K562 (cell line): ENCODE results near the gene SAMD10. TPM values are rescaled to one million over a fixed set of nuclear protein-coding genes. Genes with fewer than 3 reads are reported as not detected.

ENCODE experiments used
- ATF7 ChIP-seq: fragments of 450-650 bp; IDR thresholded peaks from 2 replicates; pipeline ENCODE4 v1.7.1; 2014; ENCODE audit warnings: mild to moderate bottlenecking, moderate library complexity
- BACH1 ChIP-seq: fragments of 200-800 bp; sonication (Bioruptor generic); IDR thresholded peaks from 2 replicates; pipeline ENCODE4 v1.6.1; 2016; ENCODE audit warnings: missing genetic modification characterization, missing compliant biosample characterization
- BRF2 ChIP-seq: IDR thresholded peaks from 3 replicates; pipeline ENCODE4 v1.6.1; 2011; ENCODE audit warnings: borderline replicate concordance, mild to moderate bottlenecking; ENCODE audit not compliant: insufficient read length, insufficient read depth
- EGR1 ChIP-seq: fragments of 450-650 bp; conservative IDR thresholded peaks from 2 replicates; pipeline ENCODE4 v1.6.1; 2017; ENCODE audit warnings: mild to moderate bottlenecking
- HES1 ChIP-seq: fragments of 450-650 bp; IDR thresholded peaks from 2 replicates; pipeline ENCODE4 v1.6.1; 2016; ENCODE audit warnings: low read depth, mild to moderate bottlenecking, moderate library complexity
- ILF3 ChIP-seq: fragments of 450-650 bp; IDR thresholded peaks from 2 replicates; pipeline ENCODE4 v1.6.1; 2018; ENCODE audit warnings: antibody characterized with exemption, mild to moderate bottlenecking, moderate library complexity, borderline replicate concordance
- KHSRP ChIP-seq: fragments of 450-650 bp; IDR thresholded peaks from 2 replicates; pipeline ENCODE4 v1.6.1; 2017
- PHB ChIP-seq: fragments of 250-450 bp; sonication (Bioruptor Pico); IDR thresholded peaks from 2 replicates; pipeline ENCODE4 v1.5.0; 2021
- RBBP5 ChIP-seq: fragments of 200-600 bp; sonication (generic); IDR thresholded peaks from 2 replicates; pipeline ENCODE4 v1.6.1; 2012; ENCODE audit warnings: borderline replicate concordance, mild to moderate bottlenecking, low read length, control low read depth, inconsistent platforms; ENCODE audit not compliant: insufficient read depth, poor library complexity, severe bottlenecking
- RNF2 ChIP-seq: sonication (generic); IDR thresholded peaks from 2 replicates; pipeline ENCODE4 v1.6.1; 2016
- SMAD1 ChIP-seq: fragments of 150-350 bp; IDR thresholded peaks from 2 replicates; pipeline ENCODE4 v1.6.1; 2014; ENCODE audit warnings: low read length, low read depth; ENCODE audit not compliant: partially characterized antibody
- SRSF7 ChIP-seq: fragments of 200-400 bp; formaldehyde crosslinking; optimal IDR thresholded peaks from 2 replicates; pipeline ENCODE3; 2017; ENCODE audit warnings: mild to moderate bottlenecking, low read depth, low read length
- ZBTB7A ChIP-seq: IDR thresholded peaks from 2 replicates; pipeline ENCODE4 v1.6.1; 2011; ENCODE audit warnings: low read depth, mild to moderate bottlenecking, low read length, moderate library complexity, borderline replicate concordance; ENCODE audit not compliant: control insufficient read depth
- ZFP30 ChIP-seq: fragments of 250-450 bp; sonication (Bioruptor Pico); IDR thresholded peaks from 2 replicates; pipeline ENCODE4 v1.8.0; 2022; ENCODE audit warnings: moderate library complexity, mild to moderate bottlenecking, inconsistent platforms, borderline replicate concordance
- ZNF124 ChIP-seq: sonication (generic); formaldehyde crosslinking; IDR thresholded peaks from 2 replicates; pipeline ENCODE4 v1.8.1; 2022; ENCODE audit warnings: missing genetic modification reagents
- ZNF3 ChIP-seq: fragments of 250-450 bp; sonication (Bioruptor Pico); IDR thresholded peaks from 2 replicates; pipeline ENCODE4 v1.5.0; 2021; ENCODE audit warnings: mild to moderate bottlenecking, moderate library complexity
- ZNF318 ChIP-seq, 2 experiments: fragments of 450-650 bp; IDR thresholded peaks; 2 replicates each; pipeline ENCODE4 v1.6.1; 2016; ENCODE audit warnings: mild to moderate bottlenecking in 2 of 2, borderline replicate concordance in 1 of 2, low read depth in 1 of 2, moderate library complexity in 1 of 2
- ZNF324 ChIP-seq: fragments of 250-450 bp; sonication (Bioruptor Pico); IDR thresholded peaks from 2 replicates; pipeline ENCODE4 v1.4.0; 2020; ENCODE audit warnings: mild to moderate bottlenecking
- polyA plus RNA-seq, 8 experiments: library from polyadenylated mRNA; depleted of rRNA in 4 of 8; stranded (reverse) in 5 of 8; unstranded in 3 of 8; fragments of >200 nt; fragmentation: Nextera tagmentation in 2 of 8; fragmentation: Illumina TruSeq in 1 of 8; extraction: Ambion mirVana in 2 of 8; extraction: Trizol in 1 of 8; gene quantifications; 2 replicates each; pipeline versions ENCODE4 v1.2.1 to v1.2.3, GENCODE V29; 2011 to 2014; ENCODE audit warnings: inconsistent platforms in 1 of 8, missing spikeins in 1 of 8
- total RNA-seq, 7 experiments: library from RNA; depleted of rRNA in 6 of 7; stranded (reverse); fragments of >200 nt in 6 of 7; fragmentation: Illumina TruSeq in 2 of 7; extraction: Trizol in 2 of 7; gene quantifications; 2 replicates each; pipeline versions ENCODE4 v1.2.1 to v1.2.3, GENCODE V29; 2011 to 2021; ENCODE audit warnings: low replicate concordance in 1 of 7

Gene SAMD10
- total and polyA plus RNA-seq, 9 of the 15 experiments (the other 6 are each of a cell fraction or from before 2014, with no cell fraction given) = 0.37 to 15.2 (median 4.8) TPM

GRCh38 chr20:63955827-63956663, 23.4 kb downstream of the SAMD10 start, which contains the start of gene UCKL1 (continued):
- no peak for TF ChIP-seq ZNF318 (IDR thresholded peaks at IDR 0.05; ENCODE audit: borderline replicate concordance in 1 of 2, low read depth in 1 of 2)
- peak; percentile 53; the same call in 1 of the 2 replicates for TF ChIP-seq ATF7
- TF ChIP-seq RBBP5 = peak; percentile 82
- TF ChIP-seq ZFP30 (CRISPR knock-in tag) = no peak
- no peak; the same call in 1 of the 2 replicates for TF ChIP-seq ZNF124 (CRISPR knock-in tag)
- no peak for TF ChIP-seq PHB (CRISPR knock-in tag)
- peak; percentile 38; the same call in 1 of the 2 replicates for TF ChIP-seq ZBTB7A
- TF ChIP-seq ZNF3 (CRISPR knock-in tag) = no peak
- no peak for TF ChIP-seq HES1
- no peak; the same call in 1 of the 2 replicates for TF ChIP-seq EGR1
- TF ChIP-seq BACH1 (tag) = peak; percentile 79; the same call in 1 of the 2 replicates
- no peak for TF ChIP-seq KHSRP
- TF ChIP-seq SMAD1 = no peak
- no peak for TF ChIP-seq ZNF324 (CRISPR knock-in tag)
- no peak; the same call in 1 of the 2 replicates for TF ChIP-seq ILF3
- TF ChIP-seq SRSF7 = no peak
- TF ChIP-seq RNF2 = peak; percentile 86
- no peak for TF ChIP-seq BRF2
